NCI-H187 treated with DMSO at 0.1 percent for 48 hours (cell line): ENCODE results near the gene ZNRF4.
"Not testable (repeated sequence)": the region's sequence is repeated elsewhere in the genome, so short reads cannot be mapped to it uniquely, and the experiment has no call there.

Experiments used
- DNase-seq: peaks from one replicate; lab custom pipeline; 2025; lab: John Stamatoyannopoulos, UW

Gene ZNRF4

GRCh38 chr19:5477451-5478215 lies 22.4 kb downstream of the ZNRF4 start:
- no peak for DNase-seq

- no peak for DNase-seq
Observed at GRCh38 chr19:5478241-5478924, 23.2 kb downstream of the ZNRF4 start.

GRCh38 chr19:5478925-5479588 lies 23.8 kb downstream of the ZNRF4 start:
- DNase-seq: no peak

GRCh38 chr19:5479958-5480357 lies 24.7 kb downstream of the ZNRF4 start:
- DNase-seq: no peak

- DNase-seq: no peak
Observed at GRCh38 chr19:5480427-5480836, 25.2 kb downstream of the ZNRF4 start.

- no peak for DNase-seq
Observed at GRCh38 chr19:5481957-5482356, 26.7 kb downstream of the ZNRF4 start.

- DNase-seq: no peak
Observed at GRCh38 chr19:5484398-5485285, 29.4 kb downstream of the ZNRF4 start.

- no peak for DNase-seq
Observed at GRCh38 chr19:5485286-5485636, 30.0 kb downstream of the ZNRF4 start.

GRCh38 chr19:5485658-5486057 lies 30.4 kb downstream of the ZNRF4 start:
- DNase-seq: not testable (repeated sequence)

- no peak for DNase-seq
Observed at GRCh38 chr19:5487222-5487621, 32.0 kb downstream of the ZNRF4 start.

- DNase-seq: no peak
Observed at GRCh38 chr19:5489551-5489950, 34.3 kb downstream of the ZNRF4 start.

GRCh38 chr19:5491565-5491964 lies 36.3 kb downstream of the ZNRF4 start:
- no peak for DNase-seq

GRCh38 chr19:5492281-5492634 lies 37.0 kb downstream of the ZNRF4 start:
- DNase-seq: no peak

GRCh38 chr19:5492635-5493409 lies 37.6 kb downstream of the ZNRF4 start:
- no peak for DNase-seq

GRCh38 chr19:5494773-5495172 lies 39.6 kb downstream of the ZNRF4 start:
- DNase-seq: no peak

GRCh38 chr19:5495792-5496191 lies 40.6 kb downstream of the ZNRF4 start:
- DNase-seq: no peak

- DNase-seq: no peak
Observed at GRCh38 chr19:5497297-5497696, 42.1 kb downstream of the ZNRF4 start.

- no peak for DNase-seq
Observed at GRCh38 chr19:5498830-5499550, 43.8 kb downstream of the ZNRF4 start.

- DNase-seq: no peak
Observed at GRCh38 chr19:5501907-5502306, 46.7 kb downstream of the ZNRF4 start.

GRCh38 chr19:5503598-5503997 lies 48.4 kb downstream of the ZNRF4 start:
- no peak for DNase-seq

- no peak for DNase-seq
Observed at GRCh38 chr19:5504114-5504513, 48.9 kb downstream of the ZNRF4 start.
